Prostate gland (tissue), 2 donors: ENCODE results near the gene SSBP3.

Experiments used
- POLR2A ChIP-seq: fragments of 450-650 bp; IDR thresholded peaks from one replicate; pipeline ENCODE4 v1.6.1; 2016; ENCODE audit warnings: antibody characterized with exemption, mild to moderate bottlenecking
- POLR2AphosphoS5 ChIP-seq: sonication (generic); formaldehyde crosslinking; IDR thresholded peaks from one replicate; pipeline ENCODE4 v1.6.1; 2017; ENCODE audit warnings: antibody characterized with exemption
- TF ChIP-seq, protein P1 (sequence below), 4 experiments: fragments of 200-600 bp in 2 of 4; fragments of 450-650 bp in 2 of 4; sonication (generic) in 2 of 4; IDR thresholded peaks; 1 replicate in 3 of 4; 2 replicates in 1 of 4; pipeline ENCODE4 v1.5.1; 2016 to 2019; ENCODE audit warnings: antibody characterized with exemption in 4 of 4, mild to moderate bottlenecking in 2 of 4, moderate library complexity in 2 of 4

DNA sequence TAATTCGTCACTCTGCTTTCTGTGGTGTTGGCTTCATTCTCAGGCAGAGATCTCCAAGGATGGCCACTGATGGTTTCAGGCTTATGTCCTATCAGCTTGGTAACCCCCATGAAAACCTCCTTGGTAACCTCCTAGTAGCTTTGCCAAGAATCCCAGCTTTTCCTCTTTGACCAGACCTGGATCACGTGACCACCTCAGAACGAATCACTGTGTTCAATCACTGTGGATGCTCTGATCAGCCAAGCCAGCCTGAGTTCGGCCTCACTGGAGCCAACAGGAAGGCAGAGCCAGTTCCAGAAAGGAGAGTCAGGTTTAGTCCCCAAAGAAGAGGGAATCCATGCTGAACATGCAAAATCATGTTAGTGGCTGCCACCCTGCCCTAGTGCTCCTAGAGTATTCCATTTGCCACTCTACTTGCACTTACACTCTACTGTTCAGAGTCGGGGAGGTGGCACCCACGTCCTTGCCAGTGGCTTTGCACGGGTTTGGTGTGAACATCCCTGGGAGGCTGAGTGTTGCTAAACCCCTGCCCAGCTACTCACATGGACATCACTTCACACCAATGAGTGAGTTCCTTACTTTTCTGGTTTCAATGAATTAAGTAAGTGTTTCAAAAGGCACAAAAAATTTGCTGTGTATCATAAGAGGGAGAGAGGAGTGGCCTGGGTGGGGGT is 33.5 kb upstream of the SSBP3 start:
- no peak for TF ChIP-seq POLR2AphosphoS5
- TF ChIP-seq, protein P1, sequence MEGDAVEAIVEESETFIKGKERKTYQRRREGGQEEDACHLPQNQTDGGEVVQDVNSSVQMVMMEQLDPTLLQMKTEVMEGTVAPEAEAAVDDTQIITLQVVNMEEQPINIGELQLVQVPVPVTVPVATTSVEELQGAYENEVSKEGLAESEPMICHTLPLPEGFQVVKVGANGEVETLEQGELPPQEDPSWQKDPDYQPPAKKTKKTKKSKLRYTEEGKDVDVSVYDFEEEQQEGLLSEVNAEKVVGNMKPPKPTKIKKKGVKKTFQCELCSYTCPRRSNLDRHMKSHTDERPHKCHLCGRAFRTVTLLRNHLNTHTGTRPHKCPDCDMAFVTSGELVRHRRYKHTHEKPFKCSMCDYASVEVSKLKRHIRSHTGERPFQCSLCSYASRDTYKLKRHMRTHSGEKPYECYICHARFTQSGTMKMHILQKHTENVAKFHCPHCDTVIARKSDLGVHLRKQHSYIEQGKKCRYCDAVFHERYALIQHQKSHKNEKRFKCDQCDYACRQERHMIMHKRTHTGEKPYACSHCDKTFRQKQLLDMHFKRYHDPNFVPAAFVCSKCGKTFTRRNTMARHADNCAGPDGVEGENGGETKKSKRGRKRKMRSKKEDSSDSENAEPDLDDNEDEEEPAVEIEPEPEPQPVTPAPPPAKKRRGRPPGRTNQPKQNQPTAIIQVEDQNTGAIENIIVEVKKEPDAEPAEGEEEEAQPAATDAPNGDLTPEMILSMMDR (IDR thresholded peaks at IDR 0.05): no peak
- no peak for TF ChIP-seq POLR2A
